ENCODE measurements around the gene XPR1. TPM values are rescaled to one million over a fixed set of nuclear protein-coding genes. Genes with fewer than 3 reads are reported as not detected.
"Not testable (repeated sequence)": the region's sequence is repeated elsewhere in the genome, so short reads cannot be mapped to it uniquely, and the experiment has no call there.

The XPR1 gene
- total and polyA plus RNA-seq, 10 of the 15 experiments (the other 5 are each of a cell fraction or from before 2014, with no cell fraction given), result 1.1 to 33.9 (median 11.3) TPM

- TF ChIP-seq BCLAF1 (IDR thresholded peaks at IDR 0.05), result no peak
- TF ChIP-seq ZSCAN29 (IDR thresholded peaks at IDR 0.05), result no peak
- no peak for TF ChIP-seq SRF (IDR thresholded peaks at IDR 0.05; ENCODE audit: low read depth in 2 of 2, low read length in 2 of 2)
- TF ChIP-seq SREBF2 (IDR thresholded peaks at IDR 0.05; ENCODE audit: low read length), result no peak
- TF ChIP-seq MTA3 (IDR thresholded peaks at IDR 0.05; ENCODE audit: borderline replicate concordance, low read length), result no peak
- TF ChIP-seq EGR1 (IDR thresholded peaks at IDR 0.05; ENCODE audit: borderline replicate concordance in 1 of 2, low read depth in 2 of 2, low read length in 2 of 2), result no peak
- no peak for TF ChIP-seq ESRRA (IDR thresholded peaks at IDR 0.05; ENCODE audit: low read length)
- no peak for TF ChIP-seq POLR2AphosphoS2 (IDR thresholded peaks at IDR 0.05; ENCODE audit: low read depth, low read length)
Measured at GRCh38 chr1:180816132-180816531, 184.3 kb downstream of the XPR1 start (continued).

DNA sequence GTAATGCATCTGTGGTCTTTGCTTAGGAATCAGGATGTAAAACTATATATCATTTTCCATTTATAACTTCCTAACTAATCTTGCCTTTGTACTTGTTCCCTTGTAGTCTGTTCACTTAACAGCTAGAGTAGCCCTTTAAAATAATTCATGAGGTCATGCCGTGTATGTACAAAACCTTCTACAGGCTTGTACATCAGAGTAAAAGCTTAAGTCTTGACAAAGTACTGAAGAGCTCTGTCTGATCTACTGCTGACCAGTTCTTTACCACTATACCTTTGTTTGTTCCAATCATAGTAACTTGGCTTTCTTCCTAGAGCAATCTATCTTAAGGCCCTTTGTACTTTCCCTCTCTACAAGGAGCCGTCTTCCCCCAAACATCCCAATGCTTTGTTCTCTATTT lies 190.1 kb downstream of the XPR1 start:
- ChIA-PET RAD21 (ENCODE audit: unreplicated experiment) (no interaction called here), POLR2A (no interaction called here), SMC1A (ENCODE audit: uncharacterized antibody, unreplicated experiment) (interaction anchor here (0.8 to 1.0 kb wide), 2 partner anchors 35 to 286 kb away, joined by 3 to 4 read pairs; no protein-coding TSS in a partner anchor), CTCF (no interaction called here)
- Histone ChIP-seq H3K9me3 (replicated peaks; ENCODE audit: control insufficient read depth, insufficient read depth, low read length) (no peaks in the 10 kb centered on the region), H2AFZ (ENCODE audit: control insufficient read depth, low read depth, low read length) (no peak overlapping the region), H3K9ac (ENCODE audit: control insufficient read depth, insufficient read depth, low read length) (no peak overlapping the region), H3K4me2 (ENCODE audit: control insufficient read depth, insufficient read depth) (no peak overlapping the region), H3K4me3 (no peak overlapping the region), H3K27ac (ENCODE audit: control insufficient read depth, insufficient read depth) (no peak overlapping the region), H4K20me1 (ENCODE audit: control insufficient read depth, insufficient read depth) (no peaks in the 10 kb centered on the region), H3K36me3 (ENCODE audit: control insufficient read depth in 2 of 2, insufficient read depth in 2 of 2, low read length in 1 of 2) (no peaks in the 10 kb centered on the region; a peak in 1 of 4 replicates), H3K79me2 (ENCODE audit: control insufficient read depth, insufficient read depth, low read length) (no peaks in the 10 kb centered on the region), H3K27me3 (replicated peaks in 1 of 2; ENCODE audit: control insufficient read depth in 2 of 2, insufficient read depth in 2 of 2, low read length in 1 of 2) (no peaks in the 10 kb centered on the region), H3K4me1 (ENCODE audit: control insufficient read depth, insufficient read depth, low read length) (no peaks in the 10 kb centered on the region)
- WGBS (ENCODE audit: insufficient coverage, insufficient replicate concordance, low lambda C conversion rate, missing lambda C conversion rate), result 98% methylated on average over 2 of the region's 2 CpGs
- intact Hi-C loops (cut with micrococcal nuclease; ENCODE audit: unreplicated experiment), result no loop called here
- no TSS peak for BruUV-seq (replicated peaks)
- in situ Hi-C loops (cut with MboI), result no loop called here
- no peak for TF ChIP-seq CREB1 (IDR thresholded peaks at IDR 0.05; ENCODE audit: low read depth)
- no peak for TF ChIP-seq CHD4 (IDR thresholded peaks at IDR 0.05)
- TF ChIP-seq POLR2AphosphoS5 (IDR thresholded peaks at IDR 0.05; ENCODE audit: low read length), result no peak
- no peak for DNase-seq (ENCODE audit: low read depth, low spot score)
- FAIRE-seq, result no peak
- ATAC-seq, result no peak

DNA sequence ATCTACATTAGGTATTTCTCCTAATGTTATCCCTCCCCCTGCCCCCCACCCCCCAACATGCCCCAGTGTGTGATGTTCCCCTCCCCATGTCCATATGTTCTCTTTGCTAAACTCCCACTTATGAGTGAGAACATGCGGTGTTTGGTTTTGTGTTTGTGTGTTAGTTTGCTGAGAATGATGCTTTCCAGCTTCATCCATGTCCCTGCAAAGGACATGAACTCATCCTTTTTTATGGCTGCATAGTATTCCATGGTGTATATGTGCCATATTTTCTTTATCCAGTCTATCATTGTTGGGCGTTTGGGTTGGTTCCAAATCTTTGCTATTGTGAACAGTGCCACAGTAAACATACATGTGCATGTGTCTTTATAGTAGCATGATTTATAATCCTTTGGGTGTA lies 199.7 kb downstream of the XPR1 start:
- H3K27me3 ChIP-seq (replicated peaks in 1 of 2; ENCODE audit: control insufficient read depth in 2 of 2, insufficient read depth in 2 of 2, low read length in 1 of 2); RAD21 ChIA-PET (ENCODE audit: unreplicated experiment); H3K9me3 ChIP-seq (replicated peaks; ENCODE audit: control insufficient read depth, insufficient read depth, low read length); ATAC-seq; H3K36me3 ChIP-seq (ENCODE audit: control insufficient read depth in 2 of 2, insufficient read depth in 2 of 2, low read length in 1 of 2); H3K4me3 ChIP-seq; H3K79me2 ChIP-seq (ENCODE audit: control insufficient read depth, insufficient read depth, low read length); FAIRE-seq; H4K20me1 ChIP-seq (ENCODE audit: control insufficient read depth, insufficient read depth); POLR2A ChIA-PET; BruUV-seq (replicated peaks); CTCF ChIA-PET; H3K27ac ChIP-seq (ENCODE audit: control insufficient read depth, insufficient read depth); H3K4me2 ChIP-seq (ENCODE audit: control insufficient read depth, insufficient read depth); H3K9ac ChIP-seq (ENCODE audit: control insufficient read depth, insufficient read depth, low read length); DNase-seq (ENCODE audit: low read depth, low spot score); H3K4me1 ChIP-seq (ENCODE audit: control insufficient read depth, insufficient read depth, low read length); H2AFZ ChIP-seq (ENCODE audit: control insufficient read depth, low read depth, low read length); in situ Hi-C loops (cut with MboI); intact Hi-C loops (cut with micrococcal nuclease; ENCODE audit: unreplicated experiment): not testable (repeated sequence)
- SMC1A ChIA-PET (ENCODE audit: uncharacterized antibody, unreplicated experiment), result interaction anchor here (1.2 kb wide), 1 partner anchor 31 kb away, joined by 3 read pairs; no protein-coding TSS in a partner anchor
- 92% methylated on average over 2 of the region's 2 CpGs for WGBS (ENCODE audit: insufficient coverage, insufficient replicate concordance, low lambda C conversion rate, missing lambda C conversion rate)
